Lower lobe of right lung (tissue), 2 donors: ENCODE measurements around the gene BTK. TPM values are rescaled to one million over a fixed set of nuclear protein-coding genes. Genes with fewer than 3 reads are reported as not detected.

Experiments used
- ATAC-seq, 2 donors: fragments of 200-7000 bp; cut with Tn5 transposase; one replicate each; pipeline ENCODE4 v1.9.1; 2020 to 2022; ENCODE audit warnings: mild to moderate bottlenecking in 2 of 2, moderate library complexity in 2 of 2
- DNase-seq: peaks from one replicate; pipeline ENCODE4 v3.0.0-alpha.2; 2020
- H3K27ac ChIP-seq: fragments of 200-600 bp; one replicate; pipeline ENCODE4 v1.8.0; 2022
- H3K27me3 ChIP-seq: fragments of 200-600 bp; one replicate; pipeline ENCODE4 v1.8.0; 2022; ENCODE audit warnings: low read depth
- H3K36me3 ChIP-seq: fragments of 200-600 bp; one replicate; pipeline ENCODE4 v1.8.0; 2022; ENCODE audit warnings: mild to moderate bottlenecking
- H3K4me1 ChIP-seq: fragments of 200-600 bp; one replicate; pipeline ENCODE4 v1.8.0; 2022
- H3K4me3 ChIP-seq: fragments of 200-600 bp; one replicate; pipeline ENCODE4 v1.8.0; 2022; ENCODE audit warnings: mild to moderate bottlenecking
- H3K9me3 ChIP-seq: fragments of 200-600 bp; one replicate; pipeline ENCODE4 v1.8.0; 2022
- CTCF ChIP-seq: fragments of 200-600 bp; IDR thresholded peaks from one replicate; pipeline ENCODE4 v1.8.0; 2022; ENCODE audit warnings: antibody characterized with exemption, mild to moderate bottlenecking
- intact Hi-C: fragments of 100-400 bp; cut with DNase I; formaldehyde crosslinking; loops from one replicate; pipeline ENCODE4 v1.11.0; 2022
- total RNA-seq: library from RNA; stranded (reverse); fragmentation: NEBNext Ultra II Directional; extraction: Animal tissue kit (Norgen Biotek cat#: 25700); gene quantifications from one replicate; pipeline ENCODE4 v1.2.1, GENCODE V29; 2021
- donor health status: DM: no; HTN: yes; CAD: no; lungs with severe emphysema.

The BTK gene
- total RNA-seq, 1 donor from 2014 or later: 62.8 TPM

DNA sequence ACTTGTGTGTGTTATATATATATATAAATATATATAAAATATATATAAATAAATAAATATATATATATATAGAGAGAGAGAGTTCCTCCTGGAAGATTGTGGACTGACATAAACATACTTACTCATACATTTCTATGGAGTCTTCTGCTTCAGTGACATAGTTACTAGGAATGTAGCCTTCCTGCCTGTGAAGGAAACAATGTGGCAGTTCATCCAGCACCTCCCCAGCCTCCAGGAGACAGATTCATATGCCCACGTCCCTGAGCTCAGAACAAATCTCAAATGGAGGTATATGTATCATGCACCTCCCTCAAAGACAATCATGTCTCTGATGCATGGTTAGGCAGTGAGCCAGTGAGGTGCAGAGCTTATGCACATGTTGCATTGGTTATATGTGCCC is 26.0 kb downstream of the BTK start:
- no peak overlapping the region for H3K27ac ChIP-seq
- H3K9me3 ChIP-seq: no peaks in the 10 kb centered on the region
- ATAC-seq: no peak
- H3K36me3 ChIP-seq: no peaks in the 10 kb centered on the region
- TF ChIP-seq CTCF: no peak
- no peaks in the 10 kb centered on the region for H3K4me1 ChIP-seq
- intact Hi-C loops: no loop called here
- H3K4me3 ChIP-seq: no peak overlapping the region
- no peak for DNase-seq
- H3K27me3 ChIP-seq: no peaks in the 10 kb centered on the region

- TF ChIP-seq CTCF: no peak
- H3K36me3 ChIP-seq: no peaks in the 10 kb centered on the region
- no peak overlapping the region for H3K4me3 ChIP-seq
- no peak overlapping the region for H3K27ac ChIP-seq
- no peaks in the 10 kb centered on the region for H3K27me3 ChIP-seq
- no peaks in the 10 kb centered on the region for H3K9me3 ChIP-seq
- H3K4me1 ChIP-seq: no peaks in the 10 kb centered on the region
- no peak for ATAC-seq
- intact Hi-C loops: no loop called here
- DNase-seq: no peak
These were observed 28.7 kb downstream of the BTK start for GRCh38 chrX:101357166-101357795.

GRCh38 chrX:101349193-101349562 is 36.8 kb downstream of the BTK start:
- no peak for TF ChIP-seq CTCF
- ATAC-seq: no peak
- no peak overlapping the region for H3K27ac ChIP-seq

DNA sequence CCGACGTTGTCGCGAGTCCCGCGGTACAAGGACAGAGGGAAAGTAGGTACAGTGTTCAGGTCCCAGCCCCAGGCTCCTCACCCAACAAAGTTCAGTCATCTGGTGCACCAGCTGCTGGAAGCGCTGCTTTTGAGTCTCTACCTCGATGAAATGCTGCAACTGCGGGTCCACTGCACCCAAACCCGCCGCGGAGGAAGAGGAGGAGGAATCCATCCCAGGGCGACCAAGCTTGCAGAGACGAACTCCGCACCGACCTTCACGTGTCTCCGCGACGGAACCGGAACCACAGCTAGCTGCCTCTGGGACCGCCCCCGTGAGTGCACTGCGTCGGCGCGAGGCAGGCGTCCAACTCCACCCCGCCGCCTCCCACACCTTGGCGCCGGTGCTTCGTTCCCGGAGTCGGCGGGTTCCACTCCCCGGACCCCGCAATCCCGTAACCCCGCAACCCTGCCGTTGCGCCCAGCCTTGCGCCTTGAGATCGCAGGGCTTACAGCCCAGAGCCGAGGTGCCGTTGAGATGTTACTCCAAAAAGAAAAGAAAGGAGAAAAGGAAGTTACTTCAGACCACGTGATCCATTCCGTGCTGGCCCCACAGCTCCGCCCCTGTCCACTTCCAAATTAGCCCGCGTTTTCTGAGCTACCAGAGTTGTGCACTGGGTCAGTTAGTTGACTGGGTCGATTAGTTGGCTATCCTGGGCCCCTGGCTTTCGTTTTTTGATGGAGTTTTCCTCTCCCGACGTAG is 37.4 kb downstream of the BTK start, which contains the start of gene TIMM8A:
TIMM8A (minus strand) TSS at position 291 of the 741 bp plus-strand sequence; CDS start at position 213, 78 bp downstream.
- no peak for TF ChIP-seq CTCF
- ATAC-seq (peak; percentile 99), DNase-seq (peak; percentile 87)
- no peaks in the 10 kb centered on the region for H3K27me3 ChIP-seq
- H3K4me1 ChIP-seq: no peaks in the 10 kb centered on the region
- H3K27ac ChIP-seq: peak within 1 kb of the TSS; percentile 81
- H3K36me3 ChIP-seq: no peaks in the 10 kb centered on the region
- intact Hi-C loops: no loop called here
- H3K4me3 ChIP-seq: peak within 1 kb of the TSS; percentile 67
- no peaks in the 10 kb centered on the region for H3K9me3 ChIP-seq

More at GRCh38 chrX:101349193-101349562, 36.8 kb downstream of the BTK start:
- no peaks in the 10 kb centered on the region for H3K9me3 ChIP-seq
- peak overlapping the region; percentile 67 for H3K4me3 ChIP-seq
- intact Hi-C loops: no loop called here
- no peaks in the 10 kb centered on the region for H3K36me3 ChIP-seq
- H3K27me3 ChIP-seq: no peaks in the 10 kb centered on the region
- no peak for DNase-seq
- no peaks in the 10 kb centered on the region for H3K4me1 ChIP-seq

GRCh38 chrX:101347859-101348451 is 38.0 kb downstream of the BTK start:
- Histone ChIP-seq H3K9me3 (no peaks in the 10 kb centered on the region), H3K4me3 (peak overlapping the region; percentile 67), H3K27me3 (no peaks in the 10 kb centered on the region), H3K4me1 (no peaks in the 10 kb centered on the region), H3K36me3 (no peaks in the 10 kb centered on the region), H3K27ac (peak overlapping the region; percentile 81)
- DNase-seq (no peak), ATAC-seq (peak; percentile 30 to 35)
- no peak for TF ChIP-seq CTCF
- intact Hi-C loops: no loop called here
